ENCODE data around the gene TGM2. TPM values are rescaled to one million over a fixed set of nuclear protein-coding genes. Genes with fewer than 3 reads are reported as not detected.

Gene TGM2
- total RNA-seq, 1 experiment from 2014 or later = 138 TPM

DNA sequence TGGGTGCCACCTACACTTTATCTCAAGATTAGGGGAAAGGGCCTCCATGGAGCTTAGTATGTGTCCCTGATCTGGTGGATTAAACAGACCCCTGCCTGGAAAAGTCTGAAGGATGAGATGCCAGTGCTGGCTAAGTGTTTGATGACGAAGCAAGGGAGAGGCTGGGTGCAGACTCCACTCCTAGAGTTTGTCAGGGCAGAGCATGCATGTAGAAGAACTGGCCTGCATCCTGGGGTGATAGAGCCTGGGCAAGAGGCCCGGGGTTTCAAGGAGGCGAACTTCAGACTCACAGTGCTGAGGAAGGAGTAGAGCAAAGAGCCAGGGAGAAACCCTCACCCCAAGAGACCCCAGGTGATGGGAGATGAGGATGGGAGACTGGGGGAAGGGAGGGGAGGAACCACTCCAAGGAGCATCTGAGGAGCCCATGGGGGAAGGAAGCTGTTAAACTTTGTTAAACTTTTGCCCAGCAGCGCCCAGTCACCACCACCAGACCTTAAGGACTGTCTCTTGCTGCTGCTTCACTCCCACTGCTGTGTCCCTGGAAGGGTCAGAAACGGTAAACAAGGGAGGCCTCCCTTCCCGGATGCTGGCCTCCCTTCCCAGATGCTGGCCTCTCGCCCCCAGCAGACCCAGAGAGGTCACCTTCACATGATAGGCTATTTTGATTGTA lies 69.9 kb downstream of the TGM2 start:
- peaks cover 8% of the 10 kb centered on the region for H3K4me1 Mint-ChIP-seq (ENCODE audit: low read depth, unreplicated experiment)
- H3K27ac Mint-ChIP-seq (ENCODE audit: unreplicated experiment) = peak overlapping the region; percentile 20
- H3K4me3 Mint-ChIP-seq (ENCODE audit: unreplicated experiment) = no peak overlapping the region
- H3K4me1 ChIP-seq = peaks cover 8% of the 10 kb centered on the region; the same call in 1 of the 2 replicates
- CTCF ChIA-PET = no interaction called here
- no peaks in the 10 kb centered on the region for H3K36me3 ChIP-seq (ENCODE audit: control insufficient read depth, insufficient read depth, low read length)
- no peak overlapping the region for H3K4me3 ChIP-seq (ENCODE audit: low read depth, low read length)
- 0 out of 2 replicates have a peak, but pooled peaks cover 3% of the 10 kb centered on the region for H3K9me3 ChIP-seq
- TF ChIP-seq, protein P1, sequence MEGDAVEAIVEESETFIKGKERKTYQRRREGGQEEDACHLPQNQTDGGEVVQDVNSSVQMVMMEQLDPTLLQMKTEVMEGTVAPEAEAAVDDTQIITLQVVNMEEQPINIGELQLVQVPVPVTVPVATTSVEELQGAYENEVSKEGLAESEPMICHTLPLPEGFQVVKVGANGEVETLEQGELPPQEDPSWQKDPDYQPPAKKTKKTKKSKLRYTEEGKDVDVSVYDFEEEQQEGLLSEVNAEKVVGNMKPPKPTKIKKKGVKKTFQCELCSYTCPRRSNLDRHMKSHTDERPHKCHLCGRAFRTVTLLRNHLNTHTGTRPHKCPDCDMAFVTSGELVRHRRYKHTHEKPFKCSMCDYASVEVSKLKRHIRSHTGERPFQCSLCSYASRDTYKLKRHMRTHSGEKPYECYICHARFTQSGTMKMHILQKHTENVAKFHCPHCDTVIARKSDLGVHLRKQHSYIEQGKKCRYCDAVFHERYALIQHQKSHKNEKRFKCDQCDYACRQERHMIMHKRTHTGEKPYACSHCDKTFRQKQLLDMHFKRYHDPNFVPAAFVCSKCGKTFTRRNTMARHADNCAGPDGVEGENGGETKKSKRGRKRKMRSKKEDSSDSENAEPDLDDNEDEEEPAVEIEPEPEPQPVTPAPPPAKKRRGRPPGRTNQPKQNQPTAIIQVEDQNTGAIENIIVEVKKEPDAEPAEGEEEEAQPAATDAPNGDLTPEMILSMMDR (IDR thresholded peaks at IDR 0.05; ENCODE audit: insufficient read depth in 1 of 2, low read depth in 1 of 2, low read length in 1 of 2, severe bottlenecking in 1 of 2, unreplicated experiment in 1 of 2) = no peak
- intact Hi-C loops (cut with micrococcal nuclease; ENCODE audit: unreplicated experiment) = no loop called here
- H3K9me3 Mint-ChIP-seq (ENCODE audit: unreplicated experiment) = peaks cover 11% of the 10 kb centered on the region
- H3K36me3 Mint-ChIP-seq (ENCODE audit: insufficient read depth, unreplicated experiment) = peaks cover 32% of the 10 kb centered on the region
- no peaks in the 10 kb centered on the region for H3K27me3 Mint-ChIP-seq (ENCODE audit: insufficient read depth, unreplicated experiment)
- POLR2A ChIA-PET = no interaction called here
- DNase-seq = no peak
- H3K27me3 ChIP-seq (replicated peaks; ENCODE audit: control insufficient read depth, insufficient read depth, low read length) = no peaks in the 10 kb centered on the region
- BruUV-seq (replicated peaks) = no TSS peak

DNA sequence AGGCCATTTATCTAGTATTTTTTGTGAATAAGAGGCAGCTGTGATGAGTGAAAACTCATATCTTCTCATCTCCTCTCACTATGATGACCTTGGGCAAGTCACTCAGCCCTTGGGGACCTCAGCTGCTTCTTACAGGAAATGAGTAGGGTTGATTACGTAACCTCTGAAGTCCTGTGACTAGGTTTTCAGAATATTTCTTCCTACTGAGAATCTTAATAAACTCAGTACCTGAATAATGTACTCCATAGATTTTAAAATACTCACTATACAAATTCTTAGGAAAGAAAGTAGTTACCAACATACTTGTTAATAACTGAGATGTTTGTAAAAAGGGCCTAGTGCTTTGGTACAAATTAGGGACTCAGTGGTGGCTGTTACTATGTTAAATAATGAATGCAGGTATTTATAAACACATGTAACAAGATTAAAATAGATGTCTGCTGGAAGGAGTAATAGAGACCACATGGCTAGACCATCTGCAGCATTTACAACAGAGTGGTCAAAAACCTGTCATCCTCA lies 70.6 kb downstream of the TGM2 start:
- Histone ChIP-seq H3K9me3 (no peaks in the 10 kb centered on the region), H3K4me3 (ENCODE audit: low read depth, low read length) (no peak overlapping the region), H3K27me3 (replicated peaks; ENCODE audit: control insufficient read depth, insufficient read depth, low read length) (no peaks in the 10 kb centered on the region), H3K4me1 (peaks cover 8% of the 10 kb centered on the region; the same call in 1 of the 2 replicates), H3K36me3 (ENCODE audit: control insufficient read depth, insufficient read depth, low read length) (no peaks in the 10 kb centered on the region; the same call in 1 of the 2 replicates)
- Mint-ChIP-seq H3K4me3 (ENCODE audit: unreplicated experiment) (no peak overlapping the region), H3K36me3 (ENCODE audit: insufficient read depth, unreplicated experiment) (peaks cover 39% of the 10 kb centered on the region), H3K4me1 (ENCODE audit: low read depth, unreplicated experiment) (peaks cover 8% of the 10 kb centered on the region), H3K27me3 (ENCODE audit: insufficient read depth, unreplicated experiment) (no peaks in the 10 kb centered on the region), H3K27ac (ENCODE audit: unreplicated experiment) (peak overlapping the region; percentile 20), H3K9me3 (ENCODE audit: unreplicated experiment) (peaks cover 3% of the 10 kb centered on the region)
- DNase-seq = no peak
- ChIA-PET POLR2A (no interaction called here), CTCF (interaction anchor here (1.9 to 2.1 kb wide), 2 partner anchors 21 to 37 kb away, joined by 10 to 14 read pairs; no protein-coding TSS in a partner anchor)
- TF ChIP-seq, protein P1 (IDR thresholded peaks at IDR 0.05; ENCODE audit: insufficient read depth in 1 of 2, low read depth in 1 of 2, low read length in 1 of 2, severe bottlenecking in 1 of 2, unreplicated experiment in 1 of 2) = no peak
- intact Hi-C loops (cut with micrococcal nuclease; ENCODE audit: unreplicated experiment) = loop anchor here (1.0 kb wide), 1 partner anchor 29 kb away; no protein-coding TSS in a partner anchor
- BruUV-seq (replicated peaks) = no TSS peak

DNA sequence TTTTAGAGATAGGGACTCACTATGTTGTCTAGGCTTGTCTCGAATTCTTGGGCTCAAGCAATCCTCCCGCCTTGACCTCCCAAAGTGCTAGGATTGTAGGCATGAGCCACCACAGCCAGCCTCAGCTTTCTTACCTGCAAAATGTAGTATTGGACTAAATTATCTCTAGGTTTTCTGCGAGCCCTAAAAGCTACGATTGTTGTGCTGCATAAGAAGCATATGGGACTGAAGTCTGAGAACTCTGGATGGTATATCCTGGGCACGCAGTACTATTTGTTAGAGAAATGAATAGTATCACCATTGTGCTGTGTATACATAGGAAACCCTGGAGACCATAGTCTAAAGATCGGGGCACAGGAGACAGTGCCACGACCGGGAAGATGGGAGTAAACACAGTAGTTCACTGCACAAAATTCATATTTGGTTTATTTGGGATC lies 71.4 kb downstream of the TGM2 start:
- Histone ChIP-seq H3K4me3 (ENCODE audit: low read depth, low read length) (no peak overlapping the region), H3K27me3 (replicated peaks; ENCODE audit: control insufficient read depth, insufficient read depth, low read length) (no peaks in the 10 kb centered on the region), H3K36me3 (ENCODE audit: control insufficient read depth, insufficient read depth, low read length) (no peaks in the 10 kb centered on the region; the same call in 1 of the 2 replicates), H3K4me1 (peaks cover 8% of the 10 kb centered on the region; the same call in 1 of the 2 replicates), H3K9me3 (no peaks in the 10 kb centered on the region)
- intact Hi-C loops (cut with micrococcal nuclease; ENCODE audit: unreplicated experiment) = loop anchor here (1.0 kb wide), 1 partner anchor 30 kb away; no protein-coding TSS in a partner anchor
- H3K9me3 Mint-ChIP-seq (ENCODE audit: unreplicated experiment) = no peaks in the 10 kb centered on the region
- no peak for DNase-seq
- TF ChIP-seq, protein P1 (IDR thresholded peaks at IDR 0.05; ENCODE audit: insufficient read depth in 1 of 2, low read depth in 1 of 2, low read length in 1 of 2, severe bottlenecking in 1 of 2, unreplicated experiment in 1 of 2) = no peak
- CTCF ChIA-PET = interaction anchor here (1.9 to 2.1 kb wide), 2 partner anchors 21 to 36 kb away, joined by 10 to 14 read pairs; no protein-coding TSS in a partner anchor
- H3K4me3 Mint-ChIP-seq (ENCODE audit: unreplicated experiment) = no peak overlapping the region
- no TSS peak for BruUV-seq (replicated peaks)
- H3K36me3 Mint-ChIP-seq (ENCODE audit: insufficient read depth, unreplicated experiment) = peaks cover 46% of the 10 kb centered on the region
- no peak overlapping the region for H3K27ac Mint-ChIP-seq (ENCODE audit: unreplicated experiment)
- POLR2A ChIA-PET = interaction anchor here (1.0 kb wide), 1 partner anchor 29 kb away, joined by 3 read pairs; no protein-coding TSS in a partner anchor
- no peaks in the 10 kb centered on the region for H3K27me3 Mint-ChIP-seq (ENCODE audit: insufficient read depth, unreplicated experiment)
- H3K4me1 Mint-ChIP-seq (ENCODE audit: low read depth, unreplicated experiment) = peaks cover 8% of the 10 kb centered on the region

All from Caco-2 (cell line).